AG04450 (cell line): ENCODE data around the gene DOCK3. TPM values are rescaled to one million over a fixed set of nuclear protein-coding genes. Genes with fewer than 3 reads are reported as not detected.

Experiments
- CTCF ChIA-PET: fragments of 300-600, 350-600 bp; formaldehyde crosslinking; extraction: SDS; loops from one replicate; lab custom pipeline; 2022; ENCODE audit warnings: antibody characterized with exemption, inconsistent platforms; lab: Charles Lee
- POLR2A ChIA-PET: fragments of 350-600 bp; formaldehyde crosslinking; extraction: SDS; loops from one replicate; lab custom pipeline; 2021; ENCODE audit warnings: antibody characterized with exemption, inconsistent platforms; lab: Yijun Ruan, JAX
- DNase-seq: peaks from one replicate; pipeline ENCODE4 v3.0.0-alpha.2; 2011; ENCODE audit warnings: low read depth, low spot score
- H3K27ac ChIP-seq: one replicate; pipeline ENCODE4 v1.5.1; 2012; ENCODE audit warnings: low read depth, low read length, control low read depth
- H3K27me3 ChIP-seq: one replicate; pipeline ENCODE4 v1.6.0; 2012; ENCODE audit warnings: low read length; ENCODE audit not compliant: control insufficient read depth, insufficient read depth
- H3K4me3 ChIP-seq: 2 replicates; pipeline ENCODE4 v1.5.1; 2011; ENCODE audit warnings: mild to moderate bottlenecking, low read depth, low read length, control low read depth
- H3K9me3 ChIP-seq: 2 replicates; pipeline ENCODE4 v1.5.1; 2012; ENCODE audit warnings: low read length; ENCODE audit not compliant: control insufficient read depth, insufficient read depth
- CTCF ChIP-seq: IDR thresholded peaks from 2 replicates; pipeline ENCODE4 v1.5.1; 2011; ENCODE audit warnings: low read depth, low read length, control low read depth, inconsistent platforms
- polyA plus RNA-seq: library from polyadenylated mRNA; depleted of rRNA; stranded (reverse); fragments of >200 nt; gene quantifications from 2 replicates; pipeline ENCODE4 v1.2.3, GENCODE V29; 2011

The DOCK3 gene
- polyA plus RNA-seq, 1 experiment: 0.07 TPM

DNA sequence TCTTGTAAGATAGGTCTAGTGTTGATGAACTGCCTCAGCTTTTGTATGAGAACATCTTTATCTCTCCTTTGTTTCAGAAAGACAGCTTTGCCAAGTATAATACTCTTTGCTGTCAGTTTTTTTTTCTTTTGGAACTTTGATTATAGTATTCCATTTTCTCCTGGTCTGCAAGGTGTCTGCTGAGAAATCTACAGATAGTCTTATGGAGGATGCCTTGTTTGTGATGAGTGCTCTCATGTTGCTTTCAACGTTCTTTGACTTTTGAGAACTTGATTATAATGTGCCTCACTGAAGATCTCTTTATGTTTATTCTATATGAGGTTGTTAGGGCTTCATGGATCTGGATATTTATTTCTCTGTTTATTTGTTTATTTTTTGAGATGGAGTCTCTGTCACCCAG lies 60.3 kb downstream of the DOCK3 start:
- H3K27ac ChIP-seq: no peak overlapping the region
- ChIA-PET CTCF (interaction anchor here (0.5 kb wide), 1 partner anchor 34 kb away, joined by 9 read pairs; no protein-coding TSS in a partner anchor), POLR2A (no interaction called here)
- TF ChIP-seq CTCF: no peak
- H3K27me3 ChIP-seq: no peaks in the 10 kb centered on the region
- DNase-seq: no peak
- no peaks in the 10 kb centered on the region; the same call in 1 of the 2 replicates for H3K9me3 ChIP-seq
- no peak overlapping the region for H3K4me3 ChIP-seq

DNA sequence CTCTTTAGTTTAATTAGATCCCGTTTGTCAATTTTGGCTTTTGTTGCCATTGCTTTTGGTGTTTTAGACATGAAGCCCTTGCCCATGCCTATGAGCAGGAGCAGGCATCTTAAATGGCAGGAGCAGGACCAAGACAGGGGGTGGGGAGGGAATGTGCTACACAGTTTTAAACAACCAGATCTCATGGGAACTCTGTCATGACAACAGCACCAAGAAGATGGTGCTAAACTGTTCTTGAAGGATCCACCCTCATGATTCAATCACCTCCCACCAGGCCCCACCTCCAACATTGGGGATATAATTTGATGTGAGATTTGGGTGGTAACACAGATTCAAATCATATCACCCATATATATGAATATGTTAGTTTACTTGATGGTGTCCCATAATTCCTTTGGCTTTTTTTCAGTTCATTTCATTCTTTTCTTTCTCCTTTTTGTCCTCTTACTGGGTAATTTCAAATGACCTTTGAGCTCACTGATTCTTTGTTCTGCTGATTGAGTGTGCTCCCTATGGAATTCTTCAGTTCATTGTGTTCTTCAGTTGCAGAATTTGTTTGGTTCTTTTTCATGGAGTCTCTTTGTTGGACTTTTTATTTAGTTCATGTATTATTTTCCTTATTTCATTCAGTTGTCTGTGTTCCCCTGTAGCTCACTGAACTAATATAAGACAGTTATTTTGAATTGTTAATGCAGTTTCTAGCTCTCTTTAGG lies 62.6 kb downstream of the DOCK3 start:
- CTCF ChIA-PET: no interaction called here
- no peak for DNase-seq
- Histone ChIP-seq H3K4me3 (no peak overlapping the region), H3K27ac (no peak overlapping the region), H3K9me3 (no peaks in the 10 kb centered on the region; the same call in 1 of the 2 replicates), H3K27me3 (no peaks in the 10 kb centered on the region)
- POLR2A ChIA-PET: no interaction called here
- no peak for TF ChIP-seq CTCF

DNA sequence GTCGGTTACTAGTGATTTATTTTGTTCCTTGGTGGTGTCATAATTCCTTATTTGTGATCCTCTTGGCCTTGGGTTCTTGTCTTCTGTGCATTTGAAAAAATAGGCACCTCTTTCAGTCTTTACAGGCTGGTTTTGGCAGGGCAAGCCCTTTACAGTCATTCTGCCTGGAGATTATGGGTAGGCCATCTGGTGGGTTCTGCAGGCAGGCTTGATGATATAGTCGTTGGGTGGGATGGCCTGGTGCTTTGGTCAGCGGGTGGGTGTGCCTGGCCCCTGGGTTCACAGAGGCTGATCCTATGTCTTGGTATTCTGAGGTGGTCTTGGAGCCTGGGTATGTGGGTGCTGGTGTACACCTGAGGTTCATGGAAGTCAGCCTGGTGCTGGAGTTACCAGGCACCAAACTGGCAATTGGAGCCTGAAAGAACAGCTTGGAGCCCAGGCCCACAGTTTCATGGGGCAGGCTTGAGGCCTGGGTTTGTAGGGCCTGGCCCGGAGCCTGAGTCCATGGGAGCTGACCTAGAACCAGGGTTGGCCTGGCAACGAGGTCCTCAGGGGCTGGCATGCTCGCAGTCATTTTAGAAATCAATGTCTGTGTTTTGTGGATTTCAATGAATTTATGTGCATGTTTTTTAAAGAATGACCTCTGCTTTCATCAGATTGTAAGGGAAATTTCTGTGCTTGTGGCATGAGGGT lies 63.3 kb downstream of the DOCK3 start:
- no peaks in the 10 kb centered on the region; the same call in 1 of the 2 replicates for H3K9me3 ChIP-seq
- no peaks in the 10 kb centered on the region for H3K27me3 ChIP-seq
- ChIA-PET POLR2A (no interaction called here), CTCF (no interaction called here)
- DNase-seq: no peak
- TF ChIP-seq CTCF: no peak
- no peak overlapping the region for H3K4me3 ChIP-seq
- no peak overlapping the region for H3K27ac ChIP-seq

- H3K27ac ChIP-seq: no peak overlapping the region
- TF ChIP-seq CTCF: no peak
- no peaks in the 10 kb centered on the region for H3K9me3 ChIP-seq
- CTCF ChIA-PET: no interaction called here
- no peak for DNase-seq
- no peak overlapping the region for H3K4me3 ChIP-seq
- no peaks in the 10 kb centered on the region for H3K27me3 ChIP-seq
- POLR2A ChIA-PET: no interaction called here
Measured at GRCh38 chr3:50743643-50744042, 68.9 kb downstream of the DOCK3 start.

GRCh38 chr3:50749822-50750221 lies 75.1 kb downstream of the DOCK3 start:
- Histone ChIP-seq H3K4me3 (no peak overlapping the region), H3K9me3 (no peaks in the 10 kb centered on the region), H3K27ac (no peak overlapping the region), H3K27me3 (no peaks in the 10 kb centered on the region)
- TF ChIP-seq CTCF: no peak
- CTCF ChIA-PET: no interaction called here
- DNase-seq: no peak
- POLR2A ChIA-PET: no interaction called here
